GM18520 (cell line): ENCODE measurements around the gene ZNF319.
"Not testable (repeated sequence)": the region's sequence is repeated elsewhere in the genome, so short reads cannot be mapped to it uniquely, and the experiment has no call there.

Experiments
- ATAC-seq: cut with Tn5 transposase; IDR thresholded peaks from one replicate; pipeline ENCODE4 v1.9.1; 2021; ENCODE audit not compliant: unreplicated experiment

ZNF319 gene

GRCh38 chr16:57979006-57979585, 21.4 kb downstream of the ZNF319 start:
- no peak for ATAC-seq

GRCh38 chr16:57978070-57978465, 22.4 kb downstream of the ZNF319 start:
- ATAC-seq, result not testable (repeated sequence)

GRCh38 chr16:57977418-57978069, 22.9 kb downstream of the ZNF319 start:
- no peak for ATAC-seq

GRCh38 chr16:57976331-57976796, 24.1 kb downstream of the ZNF319 start:
- no peak for ATAC-seq

GRCh38 chr16:57972306-57972705, 28.2 kb downstream of the ZNF319 start:
- ATAC-seq, result no peak

DNA sequence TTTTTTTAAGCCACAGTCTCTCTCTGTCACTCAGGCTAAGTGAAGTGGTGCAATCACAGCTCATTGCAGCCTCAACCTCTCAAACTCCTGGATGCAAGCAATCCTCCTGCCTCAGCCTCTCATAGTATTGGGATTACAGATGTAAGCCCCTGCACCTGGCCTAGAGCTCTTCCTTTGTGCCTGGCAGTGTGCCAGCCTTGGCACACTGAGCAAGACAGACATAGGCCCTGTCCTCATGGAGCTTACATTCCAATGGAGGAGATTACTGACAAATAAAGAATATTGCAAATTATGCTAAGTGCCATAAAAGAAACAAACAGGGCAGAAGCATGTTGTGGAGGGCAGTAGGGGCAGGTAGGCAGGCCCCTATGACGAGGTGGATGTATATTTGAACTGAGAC, 28.6 kb downstream of the ZNF319 start:
- ATAC-seq, result no peak

DNA sequence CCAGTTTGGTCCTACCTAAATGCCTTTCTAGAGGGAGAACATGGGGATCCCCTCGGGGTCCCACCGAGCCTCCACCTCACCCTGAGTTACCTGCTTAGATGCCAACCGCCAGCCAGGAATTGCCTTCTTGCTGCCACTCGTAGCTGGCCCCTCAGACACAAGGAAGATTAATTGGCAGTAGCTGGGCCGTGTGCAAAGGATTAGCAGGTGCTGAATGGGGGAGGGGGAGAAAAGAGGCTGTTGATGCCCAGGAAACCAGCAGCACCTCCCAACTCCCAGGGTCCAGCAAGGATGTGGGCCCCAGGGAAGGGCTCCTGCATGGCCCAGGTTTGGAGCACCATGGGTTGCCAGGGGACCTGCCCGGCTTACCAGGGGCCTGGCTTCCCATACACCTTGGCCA, 29.5 kb downstream of the ZNF319 start, which contains the start of gene CNGB1:
CNGB1 (minus strand) TSS at position 159 of the 400 bp plus-strand sequence. CDS start 3,842 bp downstream, outside the sequence.
- no peak for ATAC-seq

- ATAC-seq, result no peak
These were observed 30.2 kb downstream of the ZNF319 start for GRCh38 chr16:57970319-57970718.

GRCh38 chr16:57969451-57970123, 30.9 kb downstream of the ZNF319 start:
- ATAC-seq, result no peak

- no peak for ATAC-seq
These were observed 32.6 kb downstream of the ZNF319 start for GRCh38 chr16:57967916-57968315.

- ATAC-seq, result no peak
These were observed 33.5 kb downstream of the ZNF319 start for GRCh38 chr16:57966986-57967385.

DNA sequence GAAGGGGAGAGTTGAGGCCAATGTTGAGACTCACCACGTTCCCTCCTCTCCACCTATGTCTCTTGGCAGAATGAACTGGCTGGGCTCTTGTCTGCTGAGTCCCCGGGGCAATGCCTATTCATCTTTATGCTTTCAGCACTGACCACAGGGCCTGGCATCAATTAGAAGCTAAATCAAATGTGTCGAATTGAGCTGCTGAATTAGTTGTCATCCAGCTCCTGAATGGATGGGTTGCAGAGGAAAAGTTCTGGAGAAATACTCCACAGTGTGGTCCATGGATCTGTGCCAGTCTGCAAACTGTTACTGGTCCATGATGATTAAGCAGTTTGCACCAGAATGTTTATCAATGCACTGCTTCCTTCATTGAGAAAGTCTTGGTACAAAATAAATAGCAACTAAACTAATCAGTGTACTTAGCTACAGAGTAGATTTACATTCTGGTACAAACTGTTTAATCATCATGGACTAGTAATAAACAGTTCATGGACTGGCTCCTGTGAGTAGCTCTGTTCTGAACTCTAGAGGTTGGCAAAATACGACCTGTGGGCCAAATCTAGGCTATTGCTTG, 34.2 kb downstream of the ZNF319 start:
- no peak for ATAC-seq

- ATAC-seq, result no peak
These were observed 36.2 kb downstream of the ZNF319 start for GRCh38 chr16:57964157-57964700.

- ATAC-seq, result no peak
These were observed 37.7 kb downstream of the ZNF319 start for GRCh38 chr16:57962756-57963155.

GRCh38 chr16:57962046-57962445, 38.4 kb downstream of the ZNF319 start:
- no peak for ATAC-seq

DNA sequence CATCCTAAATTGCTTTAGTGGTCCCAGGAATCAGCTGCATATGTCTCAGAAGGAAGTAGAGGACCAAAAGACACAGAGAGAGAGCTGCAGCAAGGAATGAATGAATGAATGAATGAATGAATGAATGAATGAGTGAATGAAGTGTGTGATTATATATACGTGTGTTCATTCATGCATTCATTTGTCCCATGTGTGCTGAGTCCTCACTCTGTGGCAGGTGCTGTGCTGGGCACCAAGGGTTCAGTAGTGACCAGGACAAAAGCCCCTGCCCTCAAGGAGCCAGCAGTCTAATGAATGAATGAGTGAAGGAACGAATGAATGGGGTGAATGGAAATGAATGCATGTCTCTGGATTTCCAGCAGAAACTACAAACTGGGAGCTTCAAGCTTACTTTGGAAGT, 38.9 kb downstream of the ZNF319 start:
- no peak for ATAC-seq

- no peak for ATAC-seq
These were observed 39.5 kb downstream of the ZNF319 start for GRCh38 chr16:57960826-57961472.

GRCh38 chr16:57960310-57960709, 40.2 kb downstream of the ZNF319 start:
- ATAC-seq, result no peak

GRCh38 chr16:57959804-57960203, 40.7 kb downstream of the ZNF319 start:
- no peak for ATAC-seq

DNA sequence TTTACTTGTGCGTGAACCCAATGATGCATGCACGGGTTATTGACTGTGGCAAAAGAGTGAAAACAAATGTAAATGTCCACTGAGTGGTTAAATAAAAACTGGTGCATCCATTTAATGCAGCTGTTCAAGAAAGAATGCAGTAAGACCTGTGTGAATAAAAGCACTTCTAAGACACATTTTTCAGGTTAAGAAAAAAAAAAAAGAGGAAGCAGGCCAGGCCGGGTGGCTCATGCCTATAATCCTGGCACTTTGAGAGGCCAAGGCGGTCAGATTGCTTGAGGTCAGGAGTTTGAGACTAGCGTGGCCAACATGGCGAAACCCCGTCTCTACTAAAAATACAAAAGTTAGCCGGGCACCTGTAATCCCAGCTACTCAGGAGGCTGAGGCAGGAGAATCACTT, 41.4 kb downstream of the ZNF319 start:
- ATAC-seq, result no peak

DNA sequence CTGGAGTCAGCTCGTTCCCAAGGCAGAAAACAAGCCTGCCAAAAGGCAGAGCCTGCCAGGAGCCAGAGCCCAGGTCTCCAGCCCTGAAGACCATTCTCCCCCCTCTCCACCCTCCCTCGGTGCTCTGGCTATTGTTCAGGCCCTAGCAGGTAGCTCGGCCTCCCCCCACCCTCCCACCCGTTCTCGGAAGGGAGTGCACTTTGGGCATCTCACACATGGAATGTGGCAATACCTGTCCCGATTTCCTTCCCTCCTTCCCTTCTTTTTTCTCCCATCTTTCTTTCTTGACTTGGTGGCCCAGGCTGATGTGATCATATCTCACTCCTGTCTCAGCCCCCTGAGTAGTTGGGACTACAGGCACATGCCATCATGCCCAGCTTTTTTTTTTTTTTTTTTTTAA, 41.9 kb downstream of the ZNF319 start:
- ATAC-seq, result no peak
